Pancreas (tissue), 10 donors: ENCODE data around the gene ACTN4. TPM values are rescaled to one million over a fixed set of nuclear protein-coding genes. Genes with fewer than 3 reads are reported as not detected.

ENCODE experiments used
- ATAC-seq, 4 donors: fragments of 200-7000 bp; cut with Tn5 transposase; one replicate each; pipeline versions ENCODE4 v1.8.0 to v1.9.1; 2020; ENCODE audit warnings: mild to moderate bottlenecking in 4 of 4, moderate library complexity in 4 of 4
- DNase-seq, 6 donors: peaks; one replicate each; pipeline ENCODE4 v3.0.0-alpha.2; 2020
- FAIRE-seq: peaks from 2 replicates; lab custom pipeline; 2012; peaks lifted over from hg19 to GRCh38; lab: Jason Lieb, UNC
- H3K27ac ChIP-seq, 4 donors: fragments of 200-600 bp; sonication (generic); 1 replicate in 3 of 4; 2 replicates in 1 of 4; pipeline versions ENCODE4 v1.5.0 to v1.8.0; 2020
- H3K27me3 ChIP-seq, 4 donors: fragments of 200-600 bp; one replicate each; pipeline ENCODE4 v1.8.0; 2021
- H3K36me3 ChIP-seq, 3 donors: fragments of 200-600 bp; sonication (generic) in 1 of 3; one replicate each; pipeline versions ENCODE4 v1.5.0 to v1.8.0; 2020 to 2021
- H3K4me1 ChIP-seq, 3 donors: fragments of 200-600 bp; one replicate each; pipeline ENCODE4 v1.8.0; 2021
- H3K4me3 ChIP-seq, 4 donors: fragments of 200-600 bp; sonication (generic) in 2 of 4; one replicate each; pipeline versions ENCODE4 v1.5.0 to v1.8.0; 2020 to 2021
- H3K9me3 ChIP-seq, 4 donors: fragments of 200-600 bp; one replicate each; pipeline ENCODE4 v1.8.0; 2021
- WGBS, 2 donors: extraction: QIAGEN DNeasy Blood & Tissue Kit; methylation state at CpG; one replicate each; pipeline ENCODE4 v1.1.7; 2013; 5-methylcytosine and 5-hydroxymethylcytosine counted together
- intact Hi-C, 3 donors: fragments of 100-400 bp; cut with DNase I; formaldehyde crosslinking; loops; one replicate each; pipeline versions ENCODE4 v1.11.1 to v1.14.2; 2022
- polyA plus RNA-seq, 2 donors: library from polyadenylated mRNA; stranded (reverse); fragments of 200-250 nt; gene quantifications; one replicate each; pipeline ENCODE4 v1.2.3, GENCODE V29; 2013
- total RNA-seq, 6 donors: library from RNA; stranded (reverse); fragmentation: NEBNext Ultra II Directional in 4 of 6; extraction: Animal tissue kit (Norgen Biotek cat#: 25700) in 4 of 6; gene quantifications; one replicate each; pipeline versions ENCODE4 v1.2.1 to v1.2.4, GENCODE V29; 2021 to 2023
- TF ChIP-seq, protein P1 (sequence below), 4 donors: fragments of 200-600 bp; sonication (generic) in 3 of 4; IDR thresholded peaks; one replicate each; pipeline versions ENCODE4 v1.5.0 to v1.8.0; 2021; ENCODE audit warnings: antibody characterized with exemption in 4 of 4
- donor health status: healthy with polysubstance abuse.
- donor health status: DM: no; HTN: no; CAD: no; lungs with moderate emphysema.
- donor health status: DM: no; HTN: no; CAD: no.
- donor health status: control.
- donor health status: control.
- donor health status: Bipolar disorder and iron deficiency.
- donor health status: DM: yes; HTN: yes; CAD: no.
- donor health status: DM: no; HTN: no; CAD: no.
- donor health status: DM: no; HTN: no; CAD: no.
- donor health status: DM: yes; HTN: yes; CAD: no.

The ACTN4 gene
- total and polyA plus RNA-seq, 8 donors = 98.2 to 284 (median 187) TPM

DNA sequence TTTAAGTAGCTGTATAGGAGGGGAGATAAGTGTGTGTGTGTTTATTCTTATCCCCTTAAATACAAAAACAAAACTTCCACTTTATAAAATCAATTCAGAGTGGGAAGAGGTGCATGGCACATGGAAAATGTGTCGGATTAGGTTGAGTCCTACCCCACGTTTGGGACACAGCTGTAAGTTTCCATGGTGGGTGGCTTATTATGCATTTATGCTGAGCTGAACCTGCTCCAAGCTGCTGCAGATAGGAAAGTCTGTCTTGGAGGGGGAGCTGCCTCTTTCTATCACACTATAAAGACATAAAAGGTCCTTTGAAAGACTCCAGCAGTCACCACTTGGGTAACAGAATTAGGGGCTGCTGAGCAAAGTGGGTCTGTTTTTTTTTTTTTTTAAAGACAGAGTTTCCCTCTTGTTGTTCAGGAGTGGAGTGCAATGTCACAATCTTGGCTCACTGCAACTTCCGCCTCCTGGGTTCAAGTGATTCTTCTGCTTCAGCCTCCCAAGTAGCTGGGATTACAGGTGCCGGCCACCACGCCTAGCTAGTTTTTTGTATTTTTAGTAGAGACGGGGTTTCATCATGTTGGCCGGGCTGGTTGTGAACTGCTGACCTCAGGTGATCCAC, 15.2 kb downstream of the ACTN4 start:
- 69 to 72% methylated on average over 7 of the region's 7 CpGs for WGBS, 2 donors
- FAIRE-seq (no peak), ATAC-seq (no peak), DNase-seq (no peak)
- TF ChIP-seq, protein P1, sequence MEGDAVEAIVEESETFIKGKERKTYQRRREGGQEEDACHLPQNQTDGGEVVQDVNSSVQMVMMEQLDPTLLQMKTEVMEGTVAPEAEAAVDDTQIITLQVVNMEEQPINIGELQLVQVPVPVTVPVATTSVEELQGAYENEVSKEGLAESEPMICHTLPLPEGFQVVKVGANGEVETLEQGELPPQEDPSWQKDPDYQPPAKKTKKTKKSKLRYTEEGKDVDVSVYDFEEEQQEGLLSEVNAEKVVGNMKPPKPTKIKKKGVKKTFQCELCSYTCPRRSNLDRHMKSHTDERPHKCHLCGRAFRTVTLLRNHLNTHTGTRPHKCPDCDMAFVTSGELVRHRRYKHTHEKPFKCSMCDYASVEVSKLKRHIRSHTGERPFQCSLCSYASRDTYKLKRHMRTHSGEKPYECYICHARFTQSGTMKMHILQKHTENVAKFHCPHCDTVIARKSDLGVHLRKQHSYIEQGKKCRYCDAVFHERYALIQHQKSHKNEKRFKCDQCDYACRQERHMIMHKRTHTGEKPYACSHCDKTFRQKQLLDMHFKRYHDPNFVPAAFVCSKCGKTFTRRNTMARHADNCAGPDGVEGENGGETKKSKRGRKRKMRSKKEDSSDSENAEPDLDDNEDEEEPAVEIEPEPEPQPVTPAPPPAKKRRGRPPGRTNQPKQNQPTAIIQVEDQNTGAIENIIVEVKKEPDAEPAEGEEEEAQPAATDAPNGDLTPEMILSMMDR (IDR thresholded peaks at IDR 0.05) = no peak
- Histone ChIP-seq H3K27me3 (no peaks in the 10 kb centered on the region), H3K36me3 (no peaks in the 10 kb centered on the region), H3K9me3 (no peaks in the 10 kb centered on the region), H3K4me3 (no peak overlapping the region), H3K27ac (peak overlapping the region; percentile 48 to 93 (median 80)), H3K4me1 (peaks cover 77 to 97% (median 93%) of the 10 kb centered on the region in 3 donors)
- intact Hi-C loops = loop anchor here in 1 of 3 donors (10.0 kb wide), 1 partner anchor 52 kb away; no protein-coding TSS in a partner anchor

DNA sequence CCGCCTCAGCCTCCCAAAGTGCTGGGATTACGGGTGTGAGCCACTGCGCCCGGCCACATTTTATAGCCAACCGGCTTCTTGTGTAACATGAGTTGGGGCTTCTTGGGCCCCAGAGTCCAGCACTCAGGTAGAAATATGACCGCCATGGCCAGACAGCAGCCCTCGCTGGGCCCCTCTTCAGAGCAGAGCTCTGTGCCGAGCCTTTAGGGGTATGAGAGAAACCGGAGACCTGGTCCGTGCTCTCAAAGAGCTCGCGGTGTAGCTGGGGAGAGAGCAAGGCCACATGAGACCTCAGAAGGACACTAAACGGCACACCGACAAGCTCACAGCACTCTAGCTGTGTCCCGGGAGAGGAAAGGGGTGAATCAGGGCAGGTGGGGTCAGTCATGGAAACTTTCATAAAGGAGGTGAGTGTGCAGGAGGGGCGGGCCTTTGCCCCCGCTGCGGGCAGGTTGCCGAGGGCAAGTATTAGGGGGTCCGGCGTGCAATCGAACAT, 15.8 kb downstream of the ACTN4 start:
- no peak overlapping the region for H3K4me3 ChIP-seq
- ATAC-seq = no peak
- 87 to 89% methylated on average over 21 to 22 of the region's 22 CpGs for WGBS, 2 donors

DNA sequence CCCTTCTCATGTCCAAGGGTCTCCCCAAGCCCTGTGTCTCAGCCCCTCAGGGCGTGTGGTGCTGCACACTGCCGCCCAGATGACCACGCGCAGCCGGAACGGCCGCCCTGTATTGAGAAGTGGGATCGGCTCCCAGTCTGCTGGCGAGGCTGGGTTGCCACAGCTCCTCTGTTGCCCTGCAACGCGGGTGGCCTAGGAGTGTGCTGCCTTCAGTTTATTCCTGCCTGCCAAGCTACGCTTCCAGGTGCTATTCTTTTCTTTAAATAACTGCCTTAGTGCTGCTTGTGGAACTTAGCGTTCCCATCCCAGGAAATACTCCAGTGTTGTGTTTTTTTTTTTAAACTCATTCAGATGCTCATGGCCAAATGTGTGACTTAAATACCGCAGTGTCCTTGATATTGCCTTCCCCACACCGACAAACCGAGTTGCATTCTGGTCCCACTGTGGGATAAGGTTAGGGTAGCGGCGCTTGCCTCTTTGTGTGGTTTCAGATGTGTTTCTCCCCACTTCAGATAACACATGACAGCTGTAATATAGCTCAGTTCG, 16.6 kb downstream of the ACTN4 start:
- 35 to 41% methylated on average over 19 of the region's 19 CpGs for WGBS, 2 donors
- DNase-seq = peak in 2 of 6 donors; percentile 39 to 63
- no peak for FAIRE-seq

More for the DNA sequence above, 15.8 kb downstream of the ACTN4 start:
- TF ChIP-seq, protein P1 (IDR thresholded peaks at IDR 0.05) = no peak
- no peaks in the 10 kb centered on the region for H3K9me3 ChIP-seq
- H3K4me1 ChIP-seq = peaks cover 77 to 97% (median 89%) of the 10 kb centered on the region in 3 donors
- peak in 1 of 6 donors; percentile 33 for DNase-seq
- FAIRE-seq = no peak
- H3K27me3 ChIP-seq = no peaks in the 10 kb centered on the region
- no peaks in the 10 kb centered on the region for H3K36me3 ChIP-seq
- intact Hi-C loops = loop anchor here in 1 of 3 donors (10.0 kb wide), 1 partner anchor 52 kb away; no protein-coding TSS in a partner anchor
- peak overlapping the region; percentile 68 to 93 (median 80) for H3K27ac ChIP-seq

DNA sequence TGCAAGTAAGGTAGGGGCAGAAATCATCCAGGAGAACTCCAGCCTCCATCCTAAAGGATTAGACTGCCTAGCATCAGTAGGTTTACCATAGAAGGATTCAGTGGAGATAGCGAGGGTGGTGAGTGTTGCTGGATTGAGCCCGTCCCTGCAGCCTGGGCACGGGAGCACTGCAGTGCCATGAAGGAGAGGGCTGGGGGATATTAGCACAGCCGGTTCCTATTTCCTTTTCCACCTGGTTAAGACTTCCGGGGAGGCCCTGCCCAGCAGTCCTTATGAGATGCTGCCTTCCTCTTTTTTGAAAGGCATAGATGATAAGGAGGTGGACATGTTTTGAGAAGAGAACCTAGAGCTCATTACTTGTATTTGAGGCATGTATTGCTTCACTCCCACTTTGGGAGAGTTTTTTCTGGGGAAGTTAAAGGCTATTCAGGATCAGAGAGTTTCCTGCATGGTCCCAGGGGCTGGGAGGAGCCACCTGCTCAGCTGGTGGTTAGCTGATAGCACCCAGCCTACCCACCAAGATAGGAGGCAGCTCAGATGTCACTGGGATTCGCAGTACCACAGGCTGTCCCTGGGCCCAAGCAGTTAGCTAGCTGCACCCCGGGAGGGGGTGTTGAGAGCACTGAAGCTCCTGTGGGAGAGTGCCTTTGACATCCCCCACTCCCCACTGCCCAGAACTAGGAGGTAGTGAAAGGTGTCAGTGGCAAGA, 17.2 kb downstream of the ACTN4 start:
- FAIRE-seq (no peak), DNase-seq (peak in 1 of 6 donors; percentile 20), ATAC-seq (no peak)
- 39 to 41% methylated on average over 7 of the region's 7 CpGs for WGBS, 2 donors
- Histone ChIP-seq H3K4me1 (peaks cover 75 to 100% (median 84%) of the 10 kb centered on the region in 3 donors), H3K27ac (peak overlapping the region; percentile 68 to 93 (median 80)), H3K4me3 (peak overlapping the region in 1 of 4 donors; percentile 3), H3K36me3 (no peaks in the 10 kb centered on the region), H3K27me3 (no peaks in the 10 kb centered on the region), H3K9me3 (no peaks in the 10 kb centered on the region)
- intact Hi-C loops = loop anchor here in 1 of 3 donors (10.0 kb wide), 1 partner anchor 50 kb away; no protein-coding TSS in a partner anchor
- TF ChIP-seq, protein P1 (IDR thresholded peaks at IDR 0.05) = no peak

More for the DNA sequence above, 16.6 kb downstream of the ACTN4 start:
- intact Hi-C loops = loop anchor here in 1 of 3 donors (10.0 kb wide), 1 partner anchor 51 kb away; no protein-coding TSS in a partner anchor
- ATAC-seq = peak in 2 of 4 donors; percentile 8 to 24
- Histone ChIP-seq H3K36me3 (no peaks in the 10 kb centered on the region), H3K27ac (peak overlapping the region; percentile 68 to 93 (median 80)), H3K9me3 (no peaks in the 10 kb centered on the region), H3K4me3 (peak overlapping the region in 1 of 4 donors; percentile 3), H3K27me3 (no peaks in the 10 kb centered on the region), H3K4me1 (peaks cover 76 to 100% (median 84%) of the 10 kb centered on the region in 3 donors)
- TF ChIP-seq, protein P1 (IDR thresholded peaks at IDR 0.05) = no peak
